Epithelial cell of esophagus (primary cell): ENCODE results near the gene PTPRU.
A peak's percentile ranks its signal among the peaks of the same experiment; 100 is the strongest.

Experiments
- DNase-seq: peaks from one replicate; pipeline ENCODE4 v3.0.0; 2010; ENCODE audit warnings: low read depth
- H3K4me3 ChIP-seq: 2 replicates; pipeline ENCODE4 v1.5.1; 2011; ENCODE audit warnings: mild to moderate bottlenecking, low read length, control low read depth
- TF ChIP-seq, protein P1 (sequence below): IDR thresholded peaks from 2 replicates; pipeline ENCODE4 v1.5.1; 2011; ENCODE audit warnings: low read depth, mild to moderate bottlenecking, low read length, control low read depth, inconsistent platforms; ENCODE audit not compliant: insufficient read depth; ENCODE audit errors: missing control alignments

The PTPRU gene

DNA sequence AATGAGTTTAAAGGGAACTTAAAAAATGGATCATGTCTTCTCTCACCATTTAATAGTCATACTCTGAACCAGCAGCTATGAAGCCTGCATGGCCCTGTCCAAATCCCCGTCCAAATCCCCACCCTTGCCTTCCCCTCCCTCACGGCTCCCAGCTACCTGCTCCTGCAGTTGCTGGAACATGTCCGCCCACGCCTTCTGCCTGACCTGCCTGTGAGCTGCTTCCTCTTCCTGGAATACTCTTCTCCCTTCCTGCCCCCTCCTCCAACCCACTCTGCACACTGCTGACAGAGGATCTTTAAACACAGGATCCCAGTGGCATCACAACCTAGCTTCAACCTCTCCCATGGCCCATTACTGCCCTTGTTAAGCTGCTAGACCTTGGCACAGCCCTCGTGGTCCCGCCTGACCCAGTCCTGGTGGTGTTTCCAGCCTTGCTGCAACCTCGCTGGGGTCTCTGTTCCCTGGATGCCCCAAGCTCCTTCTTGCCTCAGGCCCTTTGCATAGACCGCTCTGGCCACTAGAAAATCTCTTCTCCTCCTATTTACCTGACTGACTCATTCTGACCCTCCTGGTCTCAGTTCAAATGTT, 118.3 kb downstream of the PTPRU start:
- TF ChIP-seq, protein P1, sequence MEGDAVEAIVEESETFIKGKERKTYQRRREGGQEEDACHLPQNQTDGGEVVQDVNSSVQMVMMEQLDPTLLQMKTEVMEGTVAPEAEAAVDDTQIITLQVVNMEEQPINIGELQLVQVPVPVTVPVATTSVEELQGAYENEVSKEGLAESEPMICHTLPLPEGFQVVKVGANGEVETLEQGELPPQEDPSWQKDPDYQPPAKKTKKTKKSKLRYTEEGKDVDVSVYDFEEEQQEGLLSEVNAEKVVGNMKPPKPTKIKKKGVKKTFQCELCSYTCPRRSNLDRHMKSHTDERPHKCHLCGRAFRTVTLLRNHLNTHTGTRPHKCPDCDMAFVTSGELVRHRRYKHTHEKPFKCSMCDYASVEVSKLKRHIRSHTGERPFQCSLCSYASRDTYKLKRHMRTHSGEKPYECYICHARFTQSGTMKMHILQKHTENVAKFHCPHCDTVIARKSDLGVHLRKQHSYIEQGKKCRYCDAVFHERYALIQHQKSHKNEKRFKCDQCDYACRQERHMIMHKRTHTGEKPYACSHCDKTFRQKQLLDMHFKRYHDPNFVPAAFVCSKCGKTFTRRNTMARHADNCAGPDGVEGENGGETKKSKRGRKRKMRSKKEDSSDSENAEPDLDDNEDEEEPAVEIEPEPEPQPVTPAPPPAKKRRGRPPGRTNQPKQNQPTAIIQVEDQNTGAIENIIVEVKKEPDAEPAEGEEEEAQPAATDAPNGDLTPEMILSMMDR, result no peak
- peak; percentile 74 for DNase-seq
- H3K4me3 ChIP-seq, result no peak overlapping the region

DNA sequence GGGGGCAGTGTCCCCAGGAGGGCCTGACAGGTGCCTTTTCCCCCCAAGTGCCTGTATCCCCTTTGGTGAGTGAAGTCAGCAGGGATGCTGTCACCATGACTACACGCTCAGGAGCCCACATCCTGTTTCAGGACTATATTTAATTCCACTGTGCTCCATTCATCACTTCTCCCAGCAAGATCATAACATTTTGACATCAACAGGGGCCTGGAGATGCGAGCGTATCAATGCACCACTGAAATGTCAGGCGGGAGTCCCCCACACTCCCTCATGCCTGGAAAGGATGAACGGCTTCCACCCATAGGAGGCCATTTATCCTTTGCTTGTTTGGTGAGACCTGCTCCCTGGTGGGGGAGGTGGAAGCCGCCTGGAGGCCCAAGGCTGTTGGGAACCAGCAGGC, 119.1 kb downstream of the PTPRU start:
- TF ChIP-seq, protein P1, result no peak
- H3K4me3 ChIP-seq, result no peak overlapping the region
- DNase-seq, result no peak

DNA sequence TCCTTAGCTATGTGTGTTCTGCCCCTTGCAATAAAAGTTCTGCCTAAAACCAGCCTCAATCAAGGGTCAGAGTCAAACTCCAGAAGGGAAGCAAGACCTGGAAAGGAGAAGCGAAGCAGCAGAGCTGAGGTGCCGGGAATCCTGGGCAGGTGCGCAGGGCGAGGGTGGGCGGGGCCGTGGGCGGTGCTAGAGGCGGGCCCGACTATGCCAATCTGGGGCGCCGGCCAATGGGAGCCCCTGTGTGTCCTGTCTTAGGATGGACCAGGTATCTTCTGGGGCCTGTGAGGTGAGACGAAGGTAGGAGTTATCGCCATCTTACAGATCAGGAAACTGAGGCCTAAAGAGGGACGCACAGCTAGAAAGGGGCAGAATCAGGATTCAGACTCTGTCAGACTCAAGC, 120.3 kb downstream of the PTPRU start:
- no peak for DNase-seq
- no peak overlapping the region for H3K4me3 ChIP-seq
- TF ChIP-seq, protein P1, result no peak

DNA sequence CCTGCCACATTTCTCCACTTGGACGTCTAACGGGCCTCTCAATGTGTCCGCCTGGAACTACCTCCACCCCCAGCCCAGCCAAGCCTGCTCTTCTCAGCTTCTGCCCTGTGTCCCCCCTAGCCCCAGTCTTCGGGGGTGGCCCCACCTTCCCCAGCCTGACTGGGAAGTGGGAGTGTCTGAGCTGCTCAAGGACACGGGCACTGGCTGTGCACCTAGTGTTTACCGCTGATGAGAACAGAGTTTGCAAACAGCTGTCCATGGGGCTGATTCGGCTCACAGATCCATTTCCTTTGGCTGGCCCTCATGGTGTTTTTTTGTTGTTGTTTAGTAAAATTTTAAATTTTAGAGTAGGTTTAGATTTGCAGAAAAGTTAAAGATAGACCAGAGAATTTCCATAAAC, 121.1 kb downstream of the PTPRU start:
- TF ChIP-seq, protein P1, result no peak
- no peak overlapping the region for H3K4me3 ChIP-seq
- no peak for DNase-seq

DNA sequence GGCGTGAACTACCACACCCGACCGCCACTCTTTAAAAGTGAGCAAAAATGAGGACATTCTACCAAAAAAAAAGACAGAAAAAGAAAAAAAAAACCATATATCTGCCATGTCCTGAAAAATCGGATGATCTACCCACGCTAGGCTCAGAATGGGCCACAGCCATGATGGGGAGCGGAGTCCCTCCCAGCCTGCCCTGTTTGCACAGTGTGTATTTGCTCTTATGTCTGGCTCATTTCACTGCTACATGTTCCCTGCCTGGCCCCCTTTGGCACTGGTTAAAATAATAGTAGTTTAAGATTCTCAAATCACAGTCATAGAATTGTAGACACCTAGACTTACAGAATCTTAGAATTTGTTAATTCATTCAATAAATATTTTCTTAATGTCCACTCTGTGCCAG, 121.9 kb downstream of the PTPRU start:
- no peak overlapping the region for H3K4me3 ChIP-seq
- TF ChIP-seq, protein P1, result no peak
- DNase-seq, result no peak

DNA sequence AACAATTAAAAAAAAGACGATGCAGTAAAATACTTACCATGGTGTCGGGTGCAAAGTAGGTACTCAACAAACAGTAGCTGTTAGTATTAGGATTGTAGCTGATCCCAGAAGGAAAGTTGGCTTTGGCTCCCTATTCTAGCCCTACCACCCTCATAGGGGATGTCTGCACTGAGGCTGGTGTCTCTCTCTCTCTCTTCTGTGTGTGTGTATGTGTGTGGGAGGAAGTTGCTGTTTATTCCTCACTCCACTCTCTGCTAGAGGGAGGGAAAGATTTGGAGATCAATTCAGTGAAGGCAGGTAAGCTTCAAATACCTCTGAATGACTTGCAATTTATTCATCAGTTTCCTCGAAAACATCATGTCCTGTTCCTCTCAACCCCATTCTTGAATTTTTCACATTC, 124.4 kb downstream of the PTPRU start:
- no peak for DNase-seq
- TF ChIP-seq, protein P1, result no peak
- no peak overlapping the region for H3K4me3 ChIP-seq

DNA sequence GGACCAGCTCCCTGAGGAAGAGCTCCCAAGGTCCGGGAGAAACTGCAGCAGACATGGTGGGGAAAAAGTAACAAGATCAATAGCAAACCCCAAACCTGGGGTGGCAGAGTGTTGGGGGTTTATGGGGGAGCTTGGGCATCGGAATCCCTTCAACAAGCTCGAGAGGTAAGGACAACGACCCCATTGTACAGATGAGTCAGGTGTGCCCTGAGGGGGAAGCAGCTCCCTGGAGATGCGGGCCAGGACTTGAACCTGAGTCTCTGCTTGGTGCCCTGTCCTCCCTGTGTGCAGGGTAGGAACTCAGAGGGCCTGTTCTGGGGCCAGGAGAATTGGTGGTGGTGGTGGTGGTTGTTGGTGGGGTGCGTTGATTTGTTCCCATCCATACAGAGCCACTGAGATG, 125.4 kb downstream of the PTPRU start:
- TF ChIP-seq, protein P1, result no peak
- no peak for DNase-seq
- H3K4me3 ChIP-seq, result no peak overlapping the region
